ENCODE measurements around the gene MRPS27. TPM values are rescaled to one million over a fixed set of nuclear protein-coding genes. Genes with fewer than 3 reads are reported as not detected.

The MRPS27 gene
- total and polyA plus RNA-seq, 2 of the 13 experiments (the other 11 are each of a cell fraction or from before 2014, with no cell fraction given) = 71.8 to 115 TPM

DNA sequence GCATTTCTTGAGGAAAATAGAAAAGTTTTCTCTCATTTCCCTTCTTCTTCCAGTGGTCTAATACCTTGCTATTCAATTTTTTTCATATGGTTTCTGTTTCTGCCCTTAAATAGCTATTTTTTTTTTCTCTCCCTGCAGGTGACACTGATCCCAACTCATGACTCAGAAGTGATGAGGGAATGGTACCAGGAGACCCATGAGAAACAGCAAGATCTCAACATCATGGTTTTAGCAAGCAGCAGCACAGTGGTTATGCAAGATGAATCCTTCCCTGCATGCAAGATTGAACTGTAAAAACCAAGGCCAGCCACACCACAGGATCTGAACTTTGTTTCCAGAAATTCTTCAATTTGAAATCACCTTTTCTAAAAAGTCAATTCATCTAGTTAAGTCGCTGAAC lies 115.1 kb downstream of the MRPS27 start (continued):
- TF ChIP-seq ZFX (CRISPR knock-in tag; IDR thresholded peaks at IDR 0.05; ENCODE audit: low read depth) = no peak
- TF ChIP-seq THRA (CRISPR knock-in tag; IDR thresholded peaks at IDR 0.05; ENCODE audit: borderline replicate concordance) = no peak
- no peak for TF ChIP-seq RBAK (CRISPR knock-in tag; IDR thresholded peaks at IDR 0.05)
- TF ChIP-seq IRF2 (CRISPR knock-in tag; IDR thresholded peaks at IDR 0.05) = no peak
- TF ChIP-seq ZSCAN29 (CRISPR knock-in tag; conservative IDR thresholded peaks at IDR 0.05) = no peak
- no peak for TF ChIP-seq FOXK1 (CRISPR knock-in tag; IDR thresholded peaks at IDR 0.05; ENCODE audit: borderline replicate concordance, low read depth)
- TF ChIP-seq CBX1 (IDR thresholded peaks at IDR 0.05; ENCODE audit: low read depth) = no peak
- TF ChIP-seq TBL1XR1 (IDR thresholded peaks at IDR 0.05; ENCODE audit: borderline replicate concordance, low read length, partially characterized antibody) = no peak
- no peak for TF ChIP-seq MIER3 (CRISPR knock-in tag; IDR thresholded peaks at IDR 0.05; ENCODE audit: borderline replicate concordance)
- TF ChIP-seq PHB2 (IDR thresholded peaks at IDR 0.05; ENCODE audit: partially characterized antibody) = no peak

DNA sequence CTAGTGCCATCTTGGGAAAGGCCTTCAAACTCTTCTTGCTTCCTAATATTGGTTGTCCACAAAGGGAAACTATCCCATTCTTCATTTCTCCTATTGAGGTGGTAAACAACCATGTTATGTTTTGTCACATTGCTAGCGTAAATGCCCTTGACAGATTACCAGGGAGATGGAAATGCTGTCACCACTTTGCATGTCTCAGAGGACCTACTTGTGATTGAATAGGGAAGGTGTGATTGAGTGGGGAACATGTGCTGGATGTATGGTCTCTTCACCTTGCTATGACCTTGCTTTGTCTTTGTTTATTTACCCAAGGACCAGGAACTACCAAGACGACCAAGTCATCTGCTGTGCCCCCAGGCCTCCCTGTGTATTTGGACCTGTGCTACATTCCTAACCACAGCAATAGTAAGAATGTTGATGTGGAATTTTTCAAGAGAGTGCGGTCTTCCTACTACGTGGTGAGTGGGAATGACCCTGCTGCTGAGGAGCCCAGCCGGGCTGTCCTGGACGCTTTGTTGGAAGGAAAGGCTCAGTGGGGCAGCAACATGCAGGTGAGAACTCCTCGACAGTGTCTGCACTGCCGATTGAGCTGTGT lies 116.7 kb downstream of the MRPS27 start:
- no peaks in the 10 kb centered on the region for H4K20me1 ChIP-seq (ENCODE audit: insufficient read depth, low read length)
- H3K36me3 ChIP-seq (replicated peaks in 1 of 2; ENCODE audit: control insufficient read depth in 1 of 2, insufficient read depth in 2 of 2, low read length in 2 of 2) = peaks cover 0 to 2% of the 10 kb centered on the region in 2 experiments; a peak in 1 of 5 replicates
- no TSS peak for BruUV-seq (replicated peaks)
- WGBS (ENCODE audit: low lambda C conversion rate) = 88% methylated on average over 8 of the region's 8 CpGs
- POLR2A ChIA-PET = no interaction called here
- no peak overlapping the region for H2AFZ ChIP-seq (ENCODE audit: low read length)
- no peak for FAIRE-seq
- no peaks in the 10 kb centered on the region for H3K27me3 ChIP-seq (ENCODE audit: control insufficient read depth in 1 of 2, insufficient read depth in 2 of 2, low read length in 2 of 2)
- H3K27ac ChIP-seq (ENCODE audit: extremely low read length, insufficient read depth, low read length) = no peak overlapping the region
- no peak for ATAC-seq
- no peak overlapping the region for H3K4me2 ChIP-seq (ENCODE audit: low read depth, low read length)
- H3K9me3 ChIP-seq (ENCODE audit: low read length) = no peaks in the 10 kb centered on the region
- CTCF ChIA-PET (ENCODE audit: low intra/inter-chr PET ratio, low total read pairs) = no interaction called here
- intact Hi-C loops (cut with micrococcal nuclease; ENCODE audit: unreplicated experiment) = no loop called here
- no peak for DNase-seq (ENCODE audit: low spot score)
- 0 out of 2 replicates have a peak, but pooled peaks cover 8% of the 10 kb centered on the region for H3K4me1 ChIP-seq (ENCODE audit: insufficient read depth, low read length)
- in situ Hi-C loops (cut with HindIII; ENCODE audit: extremely low pct_ligation_motif_present, low pct_unique_long_range_greater_than_20kb) = no loop called here
- no peak overlapping the region for H3K9ac ChIP-seq (ENCODE audit: insufficient read depth, low read depth, low read length)
- H3K79me2 ChIP-seq (ENCODE audit: insufficient read depth, low read length) = no peaks in the 10 kb centered on the region
- no peak overlapping the region for H3K4me3 ChIP-seq (replicated peaks in 1 of 3; ENCODE audit: insufficient read depth in 1 of 3, low read depth in 2 of 3, low read length in 3 of 3)
- TF ChIP-seq PITX1 (CRISPR knock-in tag; IDR thresholded peaks at IDR 0.05) = no peak
- TF ChIP-seq KDM6A (CRISPR knock-in tag; IDR thresholded peaks at IDR 0.05; ENCODE audit: low read depth) = no peak
- TF ChIP-seq ZNF589 (CRISPR knock-in tag; conservative IDR thresholded peaks at IDR 0.05) = no peak
- no peak for TF ChIP-seq PAXIP1 (CRISPR knock-in tag; conservative IDR thresholded peaks at IDR 0.05)
- TF ChIP-seq RFX5 (IDR thresholded peaks at IDR 0.05; ENCODE audit: low read depth, low read length) = no peak
- TF ChIP-seq DRAP1 (CRISPR knock-in tag; IDR thresholded peaks at IDR 0.05) = no peak
- no peak for TF ChIP-seq POLR2A (IDR thresholded peaks at IDR 0.05; ENCODE audit: insufficient read depth in 1 of 2, low read depth in 2 of 2, low read length in 2 of 2)
- no peak for TF ChIP-seq ETS1 (CRISPR knock-in tag; IDR thresholded peaks at IDR 0.05)

Measured in HepG2 (cell line).